SK-N-SH (cell line): Measurements from ENCODE around the gene KERA. TPM values are rescaled to one million over a fixed set of nuclear protein-coding genes. Genes with fewer than 3 reads are reported as not detected.

ENCODE experiments used
- CTCF ChIA-PET: fragments of 300-600, 350-600 bp; formaldehyde crosslinking; extraction: SDS; loops from one replicate; lab custom pipeline; 2021; lab: Yijun Ruan, JAX
- POLR2A ChIA-PET: fragments of 350-600 bp; sonication (Branson Sonifier 250); formaldehyde crosslinking; extraction: SDS; loops from one replicate; lab custom pipeline; 2020; ENCODE audit warnings: antibody characterized with exemption, inconsistent platforms; lab: Yijun Ruan, JAX
- DNase-seq: peaks from one replicate; pipeline ENCODE4 v3.0.0; 2012
- H2AFZ ChIP-seq: fragments of 200-600 bp; sonication (generic); 2 replicates; pipeline ENCODE4 v1.8.1; 2016; ENCODE audit warnings: antibody characterized with exemption, mild to moderate bottlenecking, low read depth
- H3F3A ChIP-seq: fragments of 200-600 bp; sonication (generic); replicated peaks from 2 replicates; pipeline ENCODE3; 2016; ENCODE audit warnings: antibody characterized with exemption, mild to moderate bottlenecking; ENCODE audit not compliant: insufficient read depth
- H3K27ac ChIP-seq, 2 experiments: fragments of 200-500 bp in 1 of 2; fragments of 200-600 bp in 1 of 2; sonication (Bioruptor generic) in 1 of 2; sonication (generic), shearing (Covaris generic) in 1 of 2; 2 replicates each; pipeline versions ENCODE4 v1.5.1 to v1.6.1; 2014 to 2016; ENCODE audit warnings: low read depth in 2 of 2, inconsistent platforms in 1 of 2, low read length in 1 of 2, mild to moderate bottlenecking in 1 of 2, mixed read lengths in 1 of 2
- H3K27me3 ChIP-seq: fragments of 200-600 bp; sonication (generic), shearing (Covaris generic); 2 replicates; pipeline ENCODE4 v1.6.1; 2016; ENCODE audit warnings: mixed run types; ENCODE audit not compliant: insufficient read depth
- H3K36me3 ChIP-seq, 2 experiments: fragments of 200-500 bp in 1 of 2; fragments of 200-600 bp in 1 of 2; sonication (Bioruptor generic) in 1 of 2; sonication (generic) in 1 of 2; replicated peaks in 1 of 2; 2 replicates each; pipeline versions ENCODE3 to v1.5.1; 2014 to 2016; ENCODE audit warnings: low read length in 1 of 2, mild to moderate bottlenecking in 1 of 2; ENCODE audit not compliant: insufficient read depth in 2 of 2, control insufficient read depth in 1 of 2
- H3K4me1 ChIP-seq, 2 experiments: fragments of 200-500 bp in 1 of 2; fragments of 200-600 bp in 1 of 2; sonication (Bioruptor generic) in 1 of 2; sonication (generic), shearing (Covaris generic) in 1 of 2; 2 replicates each; pipeline versions ENCODE4 v1.5.1 to v1.6.1; 2014 to 2016; ENCODE audit warnings: low read depth in 1 of 2, low read length in 1 of 2, mixed run types in 1 of 2; ENCODE audit not compliant: insufficient read depth in 2 of 2, control insufficient read depth in 1 of 2
- H3K4me2 ChIP-seq: fragments of 200-600 bp; sonication (generic), shearing (Covaris generic); 2 replicates; pipeline ENCODE4 v1.6.1; 2017; ENCODE audit warnings: mixed run types
- H3K4me3 ChIP-seq, 2 experiments: fragments of 200-500 bp in 1 of 2; fragments of 200-600 bp in 1 of 2; sonication (Bioruptor generic) in 1 of 2; sonication (generic), shearing (Covaris generic) in 1 of 2; 2 replicates each; pipeline versions ENCODE4 v1.5.1 to v1.8.1; 2014 to 2016; ENCODE audit warnings: low read depth in 2 of 2, inconsistent platforms in 1 of 2, low read length in 1 of 2, mild to moderate bottlenecking in 1 of 2, mixed read lengths in 1 of 2, moderate library complexity in 1 of 2
- H3K79me2 ChIP-seq: fragments of 200-600 bp; sonication (generic); 2 replicates; pipeline ENCODE4 v1.8.1; 2017; ENCODE audit warnings: mild to moderate bottlenecking; ENCODE audit not compliant: insufficient read depth
- H3K9ac ChIP-seq: fragments of 200-600 bp; sonication (generic); 2 replicates; pipeline ENCODE4 v1.6.1; 2017; ENCODE audit warnings: mixed run types
- H3K9me2 ChIP-seq: fragments of 200-600 bp; sonication (generic); 2 replicates; pipeline ENCODE4 v1.6.1; 2017; ENCODE audit warnings: mixed run types
- H3K9me3 ChIP-seq: fragments of 200-600 bp; sonication (generic); 2 replicates; pipeline ENCODE4 v1.6.1; 2017; ENCODE audit warnings: mixed run types, mild to moderate bottlenecking, moderate library complexity
- H4K20me1 ChIP-seq: fragments of 200-600 bp; sonication (generic); 2 replicates; pipeline ENCODE4 v1.6.1; 2017; ENCODE audit warnings: mild to moderate bottlenecking, mixed run types; ENCODE audit not compliant: insufficient read depth
- ELF1 ChIP-seq: IDR thresholded peaks from 2 replicates; pipeline ENCODE4 v1.4.0; 2012
- FOSL2 ChIP-seq: IDR thresholded peaks from 2 replicates; pipeline ENCODE4 v1.4.0; 2012; ENCODE audit warnings: low read depth, mild to moderate bottlenecking, moderate library complexity, borderline replicate concordance
- JUND ChIP-seq: IDR thresholded peaks from 2 replicates; pipeline ENCODE4 v1.4.0; 2012
- MEF2A ChIP-seq: IDR thresholded peaks from 2 replicates; pipeline ENCODE4 v1.4.0; 2012; ENCODE audit warnings: low read depth, borderline replicate concordance
- MXI1 ChIP-seq: IDR thresholded peaks from 2 replicates; pipeline ENCODE4 v1.6.1; 2012; ENCODE audit warnings: mild to moderate bottlenecking, low read depth, low read length, improper control_type of control experiment
- NRF1 ChIP-seq: IDR thresholded peaks from 2 replicates; pipeline ENCODE4 v1.6.1; 2012; ENCODE audit warnings: low read depth, mild to moderate bottlenecking, low read length
- RAD21 ChIP-seq: IDR thresholded peaks from 2 replicates; pipeline ENCODE4 v1.6.1; 2012; ENCODE audit warnings: mild to moderate bottlenecking, low read length
- RFX5 ChIP-seq: IDR thresholded peaks from 2 replicates; pipeline ENCODE4 v1.6.1; 2012; ENCODE audit warnings: mild to moderate bottlenecking, improper control_type of control experiment, low read length
- SIN3A ChIP-seq: IDR thresholded peaks from 2 replicates; pipeline ENCODE4 v1.6.1; 2012; ENCODE audit warnings: low read depth, mild to moderate bottlenecking, low read length, moderate library complexity, borderline replicate concordance
- TCF12 ChIP-seq: IDR thresholded peaks from 2 replicates; pipeline ENCODE4 v1.4.0; 2012
- TEAD4 ChIP-seq: IDR thresholded peaks from 2 replicates; pipeline ENCODE4 v1.4.0; 2012; ENCODE audit warnings: mild to moderate bottlenecking, borderline replicate concordance; ENCODE audit not compliant: insufficient read depth
- WGBS: methylation state at CpG from one replicate; pipeline ENCODE4 v1.1.6; 2017; ENCODE audit warnings: low lambda C conversion rate; 5-methylcytosine and 5-hydroxymethylcytosine counted together
- polyA plus RNA-seq, 3 experiments: library from polyadenylated mRNA; depleted of rRNA; stranded (reverse); fragments of >200 nt; gene quantifications; 2 replicates each; pipeline ENCODE4 v1.2.3, GENCODE V29; 2012
- TF ChIP-seq, protein P1 (sequence below): IDR thresholded peaks from 2 replicates; pipeline ENCODE4; 2012

Gene KERA
- polyA plus RNA-seq, 1 of the 3 experiments (the other 2 are of a cell fraction): not detected

DNA sequence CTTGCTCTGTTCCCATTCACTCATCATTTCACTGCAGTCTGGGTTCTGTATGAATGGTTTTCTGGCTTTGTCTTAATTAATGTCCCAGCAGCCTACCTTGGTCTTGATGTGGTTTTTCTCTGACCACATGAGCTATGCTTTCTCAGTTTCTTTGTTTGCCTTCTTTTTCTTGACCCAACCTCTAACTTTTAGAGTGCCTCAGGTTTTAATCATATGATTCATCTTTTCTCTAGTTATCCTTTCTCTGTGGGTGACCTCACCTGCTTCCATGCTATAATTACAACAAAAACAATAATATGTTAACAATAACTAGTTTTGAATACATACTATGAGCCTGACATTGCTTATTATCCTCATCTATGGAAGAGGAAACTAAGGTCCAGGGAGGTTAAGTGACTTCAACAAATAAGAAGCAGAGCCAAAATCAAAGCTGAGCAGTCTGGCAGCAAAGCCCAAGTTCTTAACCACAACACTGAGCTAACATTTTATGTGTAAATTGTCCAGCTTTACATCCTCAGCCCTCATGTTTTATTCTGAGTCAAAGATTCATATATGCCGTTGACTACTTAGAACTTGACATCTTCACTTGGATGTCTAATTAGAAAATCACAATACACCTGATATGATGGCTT, 48.4 kb downstream of the KERA start:
- no peak overlapping the region for H3K27ac ChIP-seq
- H3K9me2 ChIP-seq: no peaks in the 10 kb centered on the region
- TF ChIP-seq RAD21 (no peak), TCF12 (peak; percentile 51; the same call in 1 of the 2 replicates), JUND (0 out of 2 replicates have a peak, but pooled peaks have one; percentile 25)
- TF ChIP-seq, protein P1, sequence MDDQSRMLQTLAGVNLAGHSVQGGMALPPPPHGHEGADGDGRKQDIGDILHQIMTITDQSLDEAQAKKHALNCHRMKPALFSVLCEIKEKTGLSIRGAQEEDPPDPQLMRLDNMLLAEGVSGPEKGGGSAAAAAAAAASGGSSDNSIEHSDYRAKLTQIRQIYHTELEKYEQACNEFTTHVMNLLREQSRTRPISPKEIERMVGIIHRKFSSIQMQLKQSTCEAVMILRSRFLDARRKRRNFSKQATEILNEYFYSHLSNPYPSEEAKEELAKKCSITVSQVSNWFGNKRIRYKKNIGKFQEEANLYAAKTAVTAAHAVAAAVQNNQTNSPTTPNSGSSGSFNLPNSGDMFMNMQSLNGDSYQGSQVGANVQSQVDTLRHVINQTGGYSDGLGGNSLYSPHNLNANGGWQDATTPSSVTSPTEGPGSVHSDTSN: peak; percentile 33; the same call in 1 of the 2 replicates
- H2AFZ ChIP-seq: no peak overlapping the region
- no peaks in the 10 kb centered on the region for H3F3A ChIP-seq
- H3K4me3 ChIP-seq: no peak overlapping the region
- no peak overlapping the region for H3K9ac ChIP-seq
- H3K4me1 ChIP-seq: no peaks in the 10 kb centered on the region
- H3K9me3 ChIP-seq: no peaks in the 10 kb centered on the region
- H3K4me2 ChIP-seq: no peak overlapping the region
- H3K79me2 ChIP-seq: no peaks in the 10 kb centered on the region
- 80% methylated on average over 1 of the region's 1 CpG for WGBS
- no peak for DNase-seq
- no peaks in the 10 kb centered on the region for H3K27me3 ChIP-seq
- POLR2A ChIA-PET: no interaction called here
- CTCF ChIA-PET: interaction anchor here (1.3 kb wide), 1 partner anchor 317 kb away, joined by 3 read pairs; no protein-coding TSS in a partner anchor
- H4K20me1 ChIP-seq: no peaks in the 10 kb centered on the region
- no peaks in the 10 kb centered on the region for H3K36me3 ChIP-seq

GRCh38 chr12:91007531-91008290, 50.1 kb downstream of the KERA start:
- H2AFZ ChIP-seq: no peak overlapping the region
- TF ChIP-seq MXI1: no peak
- no peak for TF ChIP-seq ELF1
- TF ChIP-seq NRF1: no peak
- TF ChIP-seq MEF2A: no peak
- no peak for TF ChIP-seq SIN3A
- TF ChIP-seq TEAD4: no peak
- TF ChIP-seq RFX5: no peak
- no peak for TF ChIP-seq FOSL2
- TF ChIP-seq, all 33 proteins: peak for 0
- Histone ChIP-seq H4K20me1 (no peaks in the 10 kb centered on the region), H3K27ac (no peak overlapping the region), H3K9me3 (no peaks in the 10 kb centered on the region), H3K27me3 (no peaks in the 10 kb centered on the region), H3F3A (no peaks in the 10 kb centered on the region), H3K36me3 (no peaks in the 10 kb centered on the region), H3K4me3 (no peak overlapping the region), H3K9me2 (no peaks in the 10 kb centered on the region), H3K9ac (no peak overlapping the region), H3K79me2 (no peaks in the 10 kb centered on the region), H3K4me2 (no peak overlapping the region), H3K4me1 (no peaks in the 10 kb centered on the region)
- ChIA-PET POLR2A (no interaction called here), CTCF (interaction anchor here (0.8 to 1.6 kb wide), 3 partner anchors 15 to 348 kb away, joined by 3 to 4 read pairs (median 3); no protein-coding TSS in a partner anchor)
- no peak for DNase-seq
- WGBS: 65% methylated on average over 2 of the region's 2 CpGs
